Stimulated activated CD8-positive, alpha-beta memory T cell treated with anti-CD3 and anti-CD28 coated beads, Interleukin-7, amount 100 ng/mL, for 48 hours (primary cell): ENCODE results near the gene GALNT10.

Source experiments
- DNase-seq, 2 donors: peaks; one replicate each; pipeline ENCODE4 v3.0.0-alpha.2; 2020; ENCODE audit warnings: low read depth in 1 of 2; ENCODE audit errors: extremely low read depth in 1 of 2

The GALNT10 gene

DNA sequence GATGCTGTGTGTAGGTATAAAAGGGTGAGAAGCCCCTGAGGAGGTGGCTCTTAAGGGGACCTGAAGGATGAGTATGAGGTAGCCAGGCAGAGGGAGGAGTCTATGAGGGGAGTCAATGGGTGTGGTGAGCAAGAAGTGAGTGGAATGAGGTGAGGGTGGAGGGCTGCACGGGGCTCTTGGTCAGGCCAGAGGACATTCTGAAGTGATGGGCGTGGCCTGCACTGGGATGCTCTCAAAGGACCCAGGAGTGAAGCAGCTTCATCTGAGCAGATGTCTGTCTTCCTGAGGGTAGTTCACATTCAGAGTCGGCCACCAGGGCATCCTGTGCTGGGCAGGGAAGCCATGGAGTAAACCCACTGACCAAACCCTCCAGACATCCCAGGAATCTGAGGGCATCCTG lies 210.1 kb downstream of the GALNT10 start:
- no peak for DNase-seq

- no peak for DNase-seq
These were observed 210.8 kb downstream of the GALNT10 start for GRCh38 chr5:154401355-154401754.

GRCh38 chr5:154401931-154402330 lies 211.4 kb downstream of the GALNT10 start:
- no peak for DNase-seq

DNA sequence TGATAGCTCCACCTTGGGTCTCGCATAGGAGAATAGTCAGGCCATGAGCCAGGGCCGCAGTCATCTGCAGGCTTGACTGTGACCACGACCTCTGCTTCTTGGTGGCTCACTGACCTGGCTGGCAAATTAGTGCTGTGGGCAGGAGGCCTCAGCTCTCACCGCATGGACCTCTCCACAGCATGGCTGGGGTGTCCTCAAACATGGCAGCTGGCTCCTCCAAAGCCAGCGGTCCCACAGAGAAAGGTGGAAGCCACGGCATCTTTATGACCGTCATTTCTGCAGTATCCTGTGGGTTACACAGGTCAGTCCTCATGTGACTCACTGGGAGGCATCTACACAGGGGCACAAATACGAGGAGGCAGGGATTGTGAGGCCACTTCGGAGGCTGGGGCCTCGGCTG lies 212.1 kb downstream of the GALNT10 start:
- DNase-seq: no peak

DNA sequence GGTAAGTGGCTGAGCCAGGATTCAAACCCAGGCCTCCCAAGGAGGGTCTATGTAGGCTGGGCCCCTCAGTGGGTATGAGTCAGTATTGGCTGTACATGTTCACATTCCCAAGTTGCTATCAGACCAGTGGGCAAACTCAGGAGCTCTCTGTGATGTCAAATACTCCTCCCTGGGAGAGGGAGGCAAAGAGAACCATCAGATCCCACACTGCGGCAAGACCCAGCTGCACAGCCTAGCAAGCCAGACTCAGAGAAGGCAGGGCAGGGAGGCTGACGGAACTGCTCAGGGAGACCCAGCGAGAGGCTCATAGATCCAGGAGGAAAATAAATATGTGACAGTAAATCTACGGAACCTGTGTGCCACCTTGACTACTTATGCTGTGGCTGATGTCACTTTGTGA lies 212.7 kb downstream of the GALNT10 start:
- DNase-seq: no peak

DNA sequence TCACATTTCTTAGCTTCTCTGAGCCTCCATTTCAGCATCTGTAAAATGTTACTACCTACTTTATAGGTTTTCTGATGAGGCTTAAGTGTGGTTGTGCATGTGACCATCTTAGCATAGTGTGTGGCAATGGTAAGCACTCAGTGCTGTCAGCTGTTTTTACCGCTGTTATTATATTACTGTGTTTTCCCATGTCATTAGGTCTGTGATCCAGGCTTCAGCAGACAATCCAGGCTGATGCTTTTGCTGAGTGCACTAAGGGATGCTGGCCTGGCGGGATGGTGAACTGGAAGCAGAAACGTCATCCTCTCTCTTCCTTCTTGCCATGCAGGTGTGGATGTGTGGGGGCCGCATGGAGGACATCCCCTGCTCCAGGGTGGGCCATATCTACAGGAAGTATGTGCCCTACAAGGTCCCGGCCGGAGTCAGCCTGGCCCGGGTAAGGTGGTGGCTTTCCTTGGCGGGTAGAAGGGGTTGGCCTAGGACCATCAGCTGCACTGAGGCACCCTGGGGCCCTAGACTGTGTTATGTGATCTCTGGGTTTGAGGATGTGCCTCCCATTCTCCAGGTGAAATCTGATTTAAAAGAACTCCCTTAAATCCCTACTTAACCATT lies 213.3 kb downstream of the GALNT10 start:
- no peak for DNase-seq

DNA sequence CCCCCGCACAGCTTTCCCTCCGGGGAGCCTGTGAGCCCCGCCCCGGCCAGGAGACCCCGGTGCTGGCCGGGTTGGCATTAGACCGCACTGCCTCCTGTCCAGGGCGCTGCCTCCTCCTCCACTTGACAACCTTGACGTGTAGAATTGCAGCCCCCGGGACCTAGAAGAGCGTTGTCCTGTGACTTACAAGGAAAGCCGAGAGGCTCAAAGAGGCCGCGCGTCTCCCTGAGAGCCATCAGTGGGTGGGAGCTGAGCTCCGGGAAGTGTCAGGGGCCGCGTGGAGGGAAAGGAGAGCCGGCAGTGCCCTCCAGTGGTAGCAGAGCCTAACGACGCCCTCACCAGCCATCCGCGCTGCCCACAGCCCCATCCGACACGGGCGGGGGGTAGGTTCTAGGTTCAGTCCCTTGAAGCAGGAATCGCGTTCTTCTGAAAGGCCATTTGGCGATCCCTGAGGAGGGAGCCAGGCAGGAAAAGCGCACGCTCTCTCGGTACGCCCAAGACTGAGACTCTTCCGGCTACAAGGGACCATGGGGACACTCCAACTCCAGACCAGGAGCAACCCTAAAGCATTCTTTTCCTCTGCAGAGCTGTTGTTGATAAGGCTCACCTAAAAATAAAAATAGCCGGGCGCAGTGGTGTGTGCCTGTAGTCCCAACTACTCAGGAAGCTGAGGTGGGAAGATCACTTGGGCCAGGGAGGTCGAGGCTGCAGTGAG lies 214.7 kb downstream of the GALNT10 start:
- DNase-seq: peak; percentile 48 to 50

GRCh38 chr5:154406231-154406630 lies 215.7 kb downstream of the GALNT10 start:
- no peak for DNase-seq

DNA sequence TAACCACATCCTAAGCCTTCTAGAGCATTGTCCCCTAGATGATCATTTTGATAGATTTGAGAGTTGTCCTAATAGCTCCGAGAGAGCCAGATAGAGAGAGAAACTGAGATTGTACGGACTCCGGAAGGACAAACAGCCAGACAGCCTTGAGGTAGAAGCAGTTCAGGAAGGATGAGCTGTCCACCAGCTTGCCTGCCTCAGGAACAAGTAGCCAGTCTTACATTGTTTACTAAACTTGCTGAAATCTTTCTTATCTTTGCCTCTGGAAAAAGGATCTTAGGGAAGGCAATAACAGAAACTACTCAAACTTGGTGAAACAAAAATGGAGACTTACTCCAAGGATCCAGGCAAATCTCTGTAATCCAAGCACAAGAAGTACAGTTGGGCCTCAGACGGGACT lies 216.3 kb downstream of the GALNT10 start:
- DNase-seq: no peak

DNA sequence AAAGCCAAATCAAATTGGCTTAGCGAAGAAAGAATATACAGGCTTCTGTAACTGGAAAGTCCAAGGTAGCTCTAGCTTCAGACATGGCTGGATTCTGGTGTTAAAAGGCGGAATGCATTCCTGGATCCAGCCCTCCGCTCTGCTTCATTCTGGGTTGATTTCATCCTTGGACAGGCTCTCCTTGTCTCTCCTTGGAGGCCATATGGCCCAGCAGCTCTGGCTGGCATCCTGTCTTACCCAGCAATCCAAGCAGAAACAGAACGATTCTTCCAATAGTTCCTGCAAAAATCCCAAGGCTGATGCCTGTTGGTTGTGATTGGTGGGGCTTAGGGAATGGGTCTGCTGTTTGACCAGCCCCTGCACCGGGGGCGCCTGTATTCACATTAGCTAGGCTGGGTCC lies 218.3 kb downstream of the GALNT10 start:
- DNase-seq: no peak

DNA sequence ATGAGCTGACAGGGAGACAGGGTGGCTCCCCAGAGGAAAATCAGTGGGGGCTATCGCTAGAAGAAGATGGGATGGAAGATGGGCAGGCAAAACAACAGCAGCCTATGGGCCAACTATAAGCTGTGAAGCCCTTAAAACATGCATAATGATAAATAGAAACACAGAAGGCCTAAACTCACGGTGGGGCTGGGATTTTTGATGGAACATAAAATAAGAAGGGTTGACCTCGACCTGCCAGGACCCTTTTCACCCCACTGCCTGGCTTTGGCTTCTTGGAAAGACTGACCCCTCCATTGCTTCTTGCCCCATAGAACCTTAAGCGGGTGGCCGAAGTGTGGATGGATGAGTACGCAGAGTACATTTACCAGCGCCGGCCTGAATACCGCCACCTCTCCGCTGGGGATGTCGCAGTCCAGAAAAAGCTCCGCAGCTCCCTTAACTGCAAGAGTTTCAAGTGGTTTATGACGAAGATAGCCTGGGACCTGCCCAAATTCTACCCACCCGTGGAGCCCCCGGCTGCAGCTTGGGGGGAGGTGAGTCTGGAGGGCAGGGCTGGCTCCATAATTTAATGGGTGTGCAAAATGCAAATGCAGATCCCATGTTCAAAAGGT lies 218.8 kb downstream of the GALNT10 start:
- no peak for DNase-seq

- no peak for DNase-seq
These were observed 219.5 kb downstream of the GALNT10 start for GRCh38 chr5:154410008-154410407.

- DNase-seq: no peak
These were observed 220.3 kb downstream of the GALNT10 start for GRCh38 chr5:154410786-154411185.

DNA sequence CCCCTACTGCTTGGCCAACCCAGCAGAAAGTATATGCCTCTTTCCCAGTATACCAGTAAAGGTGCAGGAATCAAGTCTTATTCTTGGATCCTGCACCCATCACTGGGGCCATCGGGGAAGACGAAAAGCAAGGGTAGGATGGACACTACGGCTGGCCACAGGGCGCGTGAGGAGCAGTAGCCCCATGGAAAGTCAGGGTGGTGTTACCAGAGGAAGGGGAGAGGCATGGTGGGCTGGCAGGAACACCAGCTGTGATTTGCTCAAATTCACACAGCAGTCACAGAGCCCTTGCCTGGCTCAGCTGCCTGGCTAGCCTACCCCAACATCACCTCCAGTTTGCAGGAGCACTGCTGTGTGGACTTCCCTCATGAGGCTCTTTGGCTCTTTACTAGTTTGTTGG lies 220.8 kb downstream of the GALNT10 start:
- DNase-seq: no peak

DNA sequence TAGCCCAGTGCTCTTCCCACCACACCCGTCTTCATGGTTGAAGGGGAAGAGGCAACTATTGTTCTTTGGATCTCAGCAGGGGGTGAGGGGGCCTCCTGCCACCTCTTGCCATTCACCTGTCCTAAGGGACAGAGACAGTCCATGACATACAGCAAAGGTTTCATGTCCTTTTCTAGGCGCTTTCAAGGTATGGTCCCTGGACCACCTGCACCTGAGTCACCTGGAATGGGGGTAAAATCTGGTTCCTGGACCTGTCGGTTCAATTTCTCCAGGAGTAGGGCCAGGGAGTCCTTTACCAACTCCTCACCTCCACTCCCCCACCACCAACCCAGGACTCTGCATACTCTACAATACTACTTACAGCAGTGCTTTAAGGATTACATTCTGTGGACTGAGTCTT lies 221.8 kb downstream of the GALNT10 start:
- no peak for DNase-seq

DNA sequence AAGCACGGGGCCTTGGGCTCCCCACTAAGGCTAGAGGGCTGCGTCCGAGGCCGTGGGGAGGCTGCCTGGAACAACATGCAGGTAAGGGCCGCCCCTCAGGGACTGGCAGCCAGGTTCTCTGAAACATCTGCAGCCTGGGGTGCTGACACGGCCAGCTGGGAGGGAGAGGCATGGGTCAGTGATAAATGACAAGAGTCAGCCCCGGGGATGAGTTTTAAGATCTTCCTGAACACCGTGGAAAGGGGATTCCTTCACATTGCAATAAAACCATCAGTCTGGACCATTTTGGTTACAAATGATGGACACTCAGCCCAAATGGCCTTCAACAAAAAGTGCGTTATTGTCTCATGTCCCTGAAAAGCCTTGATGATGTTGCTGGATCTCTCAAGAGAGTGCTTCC lies 222.4 kb downstream of the GALNT10 start:
- DNase-seq: no peak

DNA sequence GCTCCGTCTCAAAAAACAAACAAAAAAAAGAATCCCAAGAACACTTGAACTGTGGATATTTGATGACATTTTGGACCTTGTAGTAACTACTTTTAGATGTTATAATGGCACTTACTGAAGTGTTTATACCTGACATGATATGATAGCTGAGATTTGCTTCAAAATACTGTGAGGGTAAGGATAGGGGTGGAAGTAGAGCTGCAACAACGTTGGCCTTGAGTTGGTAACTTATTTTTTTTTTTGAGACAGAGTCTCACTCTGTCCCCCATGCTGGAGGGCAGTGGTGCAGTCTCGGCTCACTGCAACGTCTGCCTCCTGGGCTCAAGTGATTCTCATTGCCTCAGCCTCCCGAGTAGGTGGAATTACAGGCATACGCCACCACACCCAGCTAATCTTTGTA lies 224.6 kb downstream of the GALNT10 start:
- no peak for DNase-seq

DNA sequence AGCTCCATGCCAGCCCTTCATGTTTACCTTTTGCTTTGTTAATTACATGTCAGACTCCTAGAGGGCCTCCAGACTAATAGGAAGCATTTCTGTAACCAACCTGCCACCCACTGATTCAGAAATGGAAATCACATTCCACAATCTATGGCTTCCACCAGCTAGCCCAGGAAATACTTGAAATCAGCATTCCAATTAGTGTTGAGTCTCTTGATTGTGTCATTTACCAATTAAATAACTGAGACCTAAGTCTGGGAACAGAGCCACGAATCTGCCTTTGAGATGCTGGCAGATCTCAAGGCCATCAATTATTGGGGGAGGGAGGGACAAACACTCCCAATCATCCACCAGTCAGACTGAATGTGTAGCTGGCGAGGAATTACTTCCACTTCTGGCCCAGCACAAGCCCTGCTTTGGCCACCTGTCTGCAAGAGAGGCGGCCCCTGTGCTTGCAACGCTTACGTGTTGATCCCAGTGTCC lies 227.8 kb downstream of the GALNT10 start:
- no peak for DNase-seq

DNA sequence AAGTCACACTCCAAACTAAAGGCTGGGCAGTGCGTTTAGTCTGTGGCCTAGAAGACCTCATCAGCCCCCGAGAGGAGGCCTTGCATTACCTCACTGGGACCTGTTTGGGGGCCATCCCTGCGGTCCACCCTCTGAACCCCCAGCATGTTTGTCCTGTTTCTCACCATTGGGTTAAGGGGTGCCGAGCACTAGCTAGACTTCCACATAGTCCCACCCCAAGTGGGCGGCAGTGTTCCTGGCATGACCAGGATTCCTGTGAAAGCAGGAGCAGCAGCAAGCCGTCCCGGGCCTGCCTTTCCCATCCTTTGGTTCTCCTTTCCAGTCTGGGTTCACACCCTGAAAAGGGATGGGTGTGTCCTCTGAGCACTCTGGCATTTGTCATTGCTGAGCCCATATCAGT lies 228.7 kb downstream of the GALNT10 start:
- DNase-seq: no peak

- peak in 1 of 2 donors; percentile 23 for DNase-seq
These were observed 231.3 kb downstream of the GALNT10 start for GRCh38 chr5:154421868-154422267.

GRCh38 chr5:154422298-154422697 lies 231.8 kb downstream of the GALNT10 start:
- DNase-seq: no peak

DNA sequence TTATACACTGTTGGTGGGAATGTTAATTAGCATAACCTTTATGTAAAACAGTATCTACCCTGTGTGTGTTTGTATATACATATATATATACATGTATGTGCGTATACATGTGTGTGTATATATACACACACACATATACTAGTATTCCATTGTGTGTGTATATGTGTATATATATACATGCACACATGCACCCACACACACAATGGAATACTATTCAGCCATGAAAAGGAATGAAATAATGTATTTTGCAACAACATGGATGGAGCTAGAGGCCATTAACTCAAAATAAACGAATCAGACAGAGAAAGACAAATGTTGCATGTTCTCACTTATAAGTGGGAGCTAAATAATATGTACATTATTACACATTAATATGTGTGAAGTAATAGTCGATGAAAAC lies 237.7 kb downstream of the GALNT10 start:
- no peak for DNase-seq
